Tibial artery (tissue), 4 donors: ENCODE measurements around the gene VTI1A.

ENCODE experiments used
- DNase-seq, 2 donors: peaks; one replicate each; pipeline ENCODE4 v3.0.0-alpha.2; 2019
- H3K27ac ChIP-seq, 2 donors: fragments of 200-600 bp; sonication (generic) in 1 of 2; 1 replicate in 1 of 2; 2 replicates in 1 of 2; pipeline ENCODE4 v1.5.1; 2018 to 2019; ENCODE audit warnings: mild to moderate bottlenecking in 1 of 2
- H3K27me3 ChIP-seq, 2 donors: fragments of 200-600 bp; sonication (generic) in 1 of 2; one replicate each; pipeline versions ENCODE4 v1.5.1 to v1.6.0; 2016 to 2019
- H3K36me3 ChIP-seq, 3 donors: fragments of 200-600 bp; sonication (generic) in 2 of 3; one replicate each; pipeline ENCODE4 v1.5.1; 2016 to 2019; ENCODE audit warnings: mild to moderate bottlenecking in 2 of 3
- H3K4me1 ChIP-seq, 4 donors: fragments of 200-600 bp; sonication (generic) in 2 of 4; 1 replicate in 3 of 4; 2 replicates in 1 of 4; pipeline ENCODE4 v1.5.1; 2016 to 2019
- H3K4me3 ChIP-seq, 2 donors: fragments of 200-600 bp; sonication (generic) in 1 of 2; 1 replicate in 1 of 2; 2 replicates in 1 of 2; pipeline ENCODE4 v1.5.1; 2018 to 2019; ENCODE audit warnings: mild to moderate bottlenecking in 2 of 2
- H3K9me3 ChIP-seq, 3 donors: fragments of 200-600 bp; sonication (generic) in 1 of 3; one replicate each; pipeline ENCODE4 v1.5.1; 2016 to 2019
- CTCF ChIP-seq, 2 experiments: fragments of 200-600 bp in 1 of 2; fragments of 450-650 bp in 1 of 2; IDR thresholded peaks; one replicate each; pipeline ENCODE4 v1.5.1; 2017 to 2019; ENCODE audit warnings: antibody characterized with exemption in 2 of 2, mild to moderate bottlenecking in 1 of 2, moderate library complexity in 1 of 2
- intact Hi-C: fragments of 100-400 bp; cut with DNase I; formaldehyde crosslinking; loops from one replicate; pipeline ENCODE4 v1.15.0; 2023; ENCODE audit warnings: low total_unique reads

The VTI1A gene

GRCh38 chr10:112650588-112651030, 203.6 kb downstream of the VTI1A start:
- H3K36me3 ChIP-seq, result no peaks in the 10 kb centered on the region
- no peaks in the 10 kb centered on the region for H3K4me1 ChIP-seq
- no peak overlapping the region for H3K4me3 ChIP-seq
- intact Hi-C loops, result no loop called here
- H3K27ac ChIP-seq, result no peak overlapping the region
- TF ChIP-seq CTCF (IDR thresholded peaks at IDR 0.05), result no peak
- H3K27me3 ChIP-seq, result no peaks in the 10 kb centered on the region
- no peaks in the 10 kb centered on the region for H3K9me3 ChIP-seq
- no peak for DNase-seq

- Histone ChIP-seq H3K4me3 (no peak overlapping the region), H3K27ac (no peak overlapping the region), H3K9me3 (no peaks in the 10 kb centered on the region), H3K27me3 (no peaks in the 10 kb centered on the region), H3K4me1 (no peaks in the 10 kb centered on the region), H3K36me3 (no peaks in the 10 kb centered on the region)
- intact Hi-C loops, result no loop called here
- TF ChIP-seq CTCF (IDR thresholded peaks at IDR 0.05), result no peak
- DNase-seq, result no peak
Observed at GRCh38 chr10:112653215-112653614, 206.2 kb downstream of the VTI1A start.

- Histone ChIP-seq H3K9me3 (no peaks in the 10 kb centered on the region), H3K27me3 (no peaks in the 10 kb centered on the region), H3K36me3 (no peaks in the 10 kb centered on the region), H3K27ac (no peak overlapping the region), H3K4me1 (no peaks in the 10 kb centered on the region), H3K4me3 (no peak overlapping the region)
- TF ChIP-seq CTCF (IDR thresholded peaks at IDR 0.05), result no peak
- intact Hi-C loops, result no loop called here
- DNase-seq, result no peak
Observed at GRCh38 chr10:112653851-112654250, 206.8 kb downstream of the VTI1A start.

- H3K9me3 ChIP-seq, result no peaks in the 10 kb centered on the region
- no peak overlapping the region for H3K4me3 ChIP-seq
- no peaks in the 10 kb centered on the region for H3K4me1 ChIP-seq
- H3K27ac ChIP-seq, result no peak overlapping the region
- H3K36me3 ChIP-seq, result no peaks in the 10 kb centered on the region
- intact Hi-C loops, result no loop called here
- no peak for TF ChIP-seq CTCF (IDR thresholded peaks at IDR 0.05)
- no peak for DNase-seq
- H3K27me3 ChIP-seq, result no peaks in the 10 kb centered on the region
Observed at GRCh38 chr10:112654794-112655193, 207.8 kb downstream of the VTI1A start.

GRCh38 chr10:112655722-112656121, 208.7 kb downstream of the VTI1A start:
- no peaks in the 10 kb centered on the region for H3K4me1 ChIP-seq
- no peak for DNase-seq
- no peaks in the 10 kb centered on the region for H3K36me3 ChIP-seq
- H3K9me3 ChIP-seq, result no peaks in the 10 kb centered on the region
- no peak overlapping the region for H3K27ac ChIP-seq
- TF ChIP-seq CTCF (IDR thresholded peaks at IDR 0.05), result no peak
- intact Hi-C loops, result no loop called here
- no peaks in the 10 kb centered on the region for H3K27me3 ChIP-seq
- no peak overlapping the region for H3K4me3 ChIP-seq

GRCh38 chr10:112658465-112658864, 211.4 kb downstream of the VTI1A start:
- no peak for TF ChIP-seq CTCF (IDR thresholded peaks at IDR 0.05)
- intact Hi-C loops, result no loop called here
- Histone ChIP-seq H3K36me3 (no peaks in the 10 kb centered on the region), H3K4me1 (no peaks in the 10 kb centered on the region), H3K27ac (no peak overlapping the region), H3K4me3 (no peak overlapping the region), H3K9me3 (no peaks in the 10 kb centered on the region), H3K27me3 (no peaks in the 10 kb centered on the region)
- DNase-seq, result no peak
